Hepatocyte (in vitro differentiated cells): Measurements from ENCODE around the gene SCGB1A1. TPM values are rescaled to one million over a fixed set of nuclear protein-coding genes. Genes with fewer than 3 reads are reported as not detected.

ENCODE experiments used
- DNase-seq: peaks from one replicate; pipeline ENCODE4 v3.0.0-alpha.2; 2016; ENCODE audit warnings: low spot score
- H2AFZ ChIP-seq: fragments of 200-600 bp; sonication (generic); 2 replicates; pipeline ENCODE4 v1.6.0; 2016; ENCODE audit warnings: antibody characterized with exemption, mild to moderate bottlenecking
- H3K27ac ChIP-seq: fragments of 200-600 bp; sonication (generic); 2 replicates; pipeline ENCODE4 v1.5.1; 2016; ENCODE audit warnings: mild to moderate bottlenecking
- H3K27me3 ChIP-seq: fragments of 200-600 bp; sonication (generic); 2 replicates; pipeline ENCODE4 v1.6.1; 2016
- H3K36me3 ChIP-seq: fragments of 200-600 bp; sonication (generic); replicated peaks from 2 replicates; pipeline ENCODE4 v1.5.1; 2016; ENCODE audit warnings: low read depth; ENCODE audit not compliant: insufficient read depth
- H3K4me1 ChIP-seq: fragments of 200-600 bp; sonication (generic); 2 replicates; pipeline ENCODE4 v1.5.1; 2016; ENCODE audit warnings: mild to moderate bottlenecking, moderate library complexity; ENCODE audit not compliant: insufficient read depth
- H3K4me2 ChIP-seq: fragments of 200-600 bp; sonication (generic); 2 replicates; pipeline ENCODE4 v1.6.0; 2016
- H3K4me3 ChIP-seq: fragments of 200-600 bp; sonication (generic); 2 replicates; pipeline ENCODE4 v1.5.1; 2016; ENCODE audit warnings: mild to moderate bottlenecking
- H3K79me2 ChIP-seq: fragments of 200-600 bp; sonication (generic); 2 replicates; pipeline ENCODE4 v1.6.0; 2017; ENCODE audit warnings: mild to moderate bottlenecking
- H3K9me2 ChIP-seq: fragments of 200-600 bp; sonication (generic); replicated peaks from 2 replicates; pipeline ENCODE4 v1.6.0; 2017; ENCODE audit warnings: mild to moderate bottlenecking; ENCODE audit not compliant: insufficient read depth
- H3K9me3 ChIP-seq: fragments of 200-600 bp; sonication (generic); 2 replicates; pipeline ENCODE4 v1.5.1; 2016; ENCODE audit warnings: low read depth, mild to moderate bottlenecking
- H4K20me1 ChIP-seq: fragments of 200-600 bp; sonication (generic); 2 replicates; pipeline ENCODE4 v1.6.0; 2016; ENCODE audit warnings: mild to moderate bottlenecking; ENCODE audit not compliant: insufficient read depth, poor library complexity, severe bottlenecking
- EZH2 ChIP-seq: fragments of 200-600 bp; sonication (generic); IDR thresholded peaks from 2 replicates; pipeline ENCODE4 v1.6.1; 2016; ENCODE audit warnings: antibody characterized with exemption, mild to moderate bottlenecking, borderline replicate concordance
- EZH2phosphoT487 ChIP-seq: fragments of 200-600 bp; sonication (generic); IDR thresholded peaks from one replicate; pipeline ENCODE4 v1.6.1; 2018; ENCODE audit warnings: antibody characterized with exemption, mild to moderate bottlenecking, low read depth, moderate library complexity; ENCODE audit not compliant: unreplicated experiment, severe bottlenecking
- WGBS: methylation state at CpG from one replicate; pipeline ENCODE4 v1.1.6; 2016; ENCODE audit warnings: low lambda C conversion rate; ENCODE audit errors: missing lambda C conversion rate; 5-methylcytosine and 5-hydroxymethylcytosine counted together
- polyA plus RNA-seq: library from polyadenylated mRNA; unstranded; fragments of >200 nt; fragmentation: Nextera tagmentation; extraction: Ambion mirVana; gene quantifications from 2 replicates; pipeline ENCODE4 v1.2.1, GENCODE V29; 2016
- total RNA-seq: library from RNA; depleted of rRNA; stranded (reverse); fragments of >200 nt; gene quantifications from 2 replicates; pipeline ENCODE4 v1.2.3, GENCODE V29; 2014
- TF ChIP-seq, protein P1 (sequence below): fragments of 200-600 bp; sonication (generic); IDR thresholded peaks from 2 replicates; pipeline ENCODE4 v1.5.1; 2016; ENCODE audit warnings: antibody characterized with exemption, mild to moderate bottlenecking; ENCODE audit not compliant: poor library complexity

Gene SCGB1A1
- total and polyA plus RNA-seq, 2 experiments from 2014 or later, result not detected

DNA sequence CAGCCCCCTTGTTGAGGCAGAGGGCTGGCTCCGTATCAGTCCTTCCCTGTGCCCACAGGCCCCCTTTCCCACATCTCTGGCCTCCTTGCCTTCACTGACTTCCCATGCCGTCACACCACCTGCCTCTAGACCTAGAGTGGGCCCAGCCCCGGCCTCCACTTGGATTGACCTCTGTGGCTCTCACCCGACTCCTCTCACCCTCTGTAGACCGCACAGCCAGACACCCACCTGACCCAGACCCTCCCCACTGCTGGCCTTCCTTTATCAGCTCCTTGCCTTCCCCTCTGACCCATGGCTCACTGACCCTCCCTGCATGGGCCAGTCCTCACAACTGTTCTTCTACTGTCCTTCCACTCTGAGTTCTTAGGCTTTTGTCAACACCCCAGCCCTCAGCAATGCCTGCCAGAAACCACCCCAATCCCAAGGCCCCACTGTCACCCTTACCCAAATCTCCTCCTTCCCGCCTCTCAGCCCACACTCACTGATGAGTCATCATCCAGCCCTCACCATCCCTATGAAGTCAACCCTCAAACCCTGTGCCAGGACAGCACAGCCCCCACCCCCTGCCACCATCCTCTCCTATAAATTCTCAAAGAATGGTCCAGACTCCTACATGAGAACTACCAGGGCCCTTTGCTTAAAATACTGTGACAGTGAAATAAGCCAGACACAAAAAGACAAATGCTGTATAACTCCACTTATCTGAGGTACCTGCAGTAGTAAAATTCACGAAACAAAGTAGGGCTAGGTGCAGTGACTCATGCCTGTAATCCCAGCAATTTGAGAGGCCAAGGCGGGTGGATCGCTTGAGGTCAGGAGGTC is 53.4 kb downstream of the SCGB1A1 start:
- no peaks in the 10 kb centered on the region for H3K9me2 ChIP-seq
- H3K4me3 ChIP-seq, result no peak overlapping the region
- no peaks in the 10 kb centered on the region for H3K27me3 ChIP-seq
- peaks cover 11% of the 10 kb centered on the region for H3K4me1 ChIP-seq
- TF ChIP-seq, protein P1, sequence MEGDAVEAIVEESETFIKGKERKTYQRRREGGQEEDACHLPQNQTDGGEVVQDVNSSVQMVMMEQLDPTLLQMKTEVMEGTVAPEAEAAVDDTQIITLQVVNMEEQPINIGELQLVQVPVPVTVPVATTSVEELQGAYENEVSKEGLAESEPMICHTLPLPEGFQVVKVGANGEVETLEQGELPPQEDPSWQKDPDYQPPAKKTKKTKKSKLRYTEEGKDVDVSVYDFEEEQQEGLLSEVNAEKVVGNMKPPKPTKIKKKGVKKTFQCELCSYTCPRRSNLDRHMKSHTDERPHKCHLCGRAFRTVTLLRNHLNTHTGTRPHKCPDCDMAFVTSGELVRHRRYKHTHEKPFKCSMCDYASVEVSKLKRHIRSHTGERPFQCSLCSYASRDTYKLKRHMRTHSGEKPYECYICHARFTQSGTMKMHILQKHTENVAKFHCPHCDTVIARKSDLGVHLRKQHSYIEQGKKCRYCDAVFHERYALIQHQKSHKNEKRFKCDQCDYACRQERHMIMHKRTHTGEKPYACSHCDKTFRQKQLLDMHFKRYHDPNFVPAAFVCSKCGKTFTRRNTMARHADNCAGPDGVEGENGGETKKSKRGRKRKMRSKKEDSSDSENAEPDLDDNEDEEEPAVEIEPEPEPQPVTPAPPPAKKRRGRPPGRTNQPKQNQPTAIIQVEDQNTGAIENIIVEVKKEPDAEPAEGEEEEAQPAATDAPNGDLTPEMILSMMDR, result no peak
- TF ChIP-seq EZH2phosphoT487 (no peak), EZH2 (no peak)
- no peaks in the 10 kb centered on the region for H4K20me1 ChIP-seq
- H3K4me2 ChIP-seq, result no peak overlapping the region
- no peak overlapping the region for H2AFZ ChIP-seq
- no peaks in the 10 kb centered on the region for H3K79me2 ChIP-seq
- peak overlapping the region; percentile 83 for H3K27ac ChIP-seq
- H3K36me3 ChIP-seq, result no peaks in the 10 kb centered on the region
- peak; percentile 68 for DNase-seq
- WGBS, result 48% methylated on average over 9 of the region's 9 CpGs
- H3K9me3 ChIP-seq, result no peaks in the 10 kb centered on the region

Other genes starting within 250 kb of the SCGB1A1 start
- not detected in 2 replicates for gene SCGB1D1, start 228.8 kb upstream of the SCGB1A1 start, total RNA-seq
- gene SCGB1D1, start 228.8 kb upstream of the SCGB1A1 start, polyA plus RNA-seq, result not detected in 2 replicates
- not detected in 2 replicates for gene SCGB2A1, start 210.4 kb upstream of the SCGB1A1 start, total RNA-seq
- not detected in 2 replicates for gene SCGB2A1, start 210.4 kb upstream of the SCGB1A1 start, polyA plus RNA-seq
- gene SCGB1D2, start 176.8 kb upstream of the SCGB1A1 start, total RNA-seq, result not detected in 2 replicates
- not detected in 2 replicates for gene SCGB1D2, start 176.8 kb upstream of the SCGB1A1 start, polyA plus RNA-seq
- not detected in 2 replicates for gene SCGB2A2, start 148.9 kb upstream of the SCGB1A1 start, total RNA-seq
- not detected in 2 replicates for gene SCGB2A2, start 148.9 kb upstream of the SCGB1A1 start, polyA plus RNA-seq
- not detected in 2 replicates for gene SCGB1D4, start 120.0 kb upstream of the SCGB1A1 start, total RNA-seq
- not detected in 2 replicates for gene SCGB1D4, start 120.0 kb upstream of the SCGB1A1 start, polyA plus RNA-seq
- 5.1 and 9.5 TPM in 2 replicates for gene ASRGL1, start 81.6 kb upstream of the SCGB1A1 start, total RNA-seq
- gene ASRGL1, start 81.6 kb upstream of the SCGB1A1 start, polyA plus RNA-seq, result 18.6 and 20.4 TPM in 2 replicates
- 218 and 237 TPM in 2 replicates for gene AHNAK, start 127.8 kb downstream of the SCGB1A1 start, total RNA-seq
- gene AHNAK, start 127.8 kb downstream of the SCGB1A1 start, polyA plus RNA-seq, result 38.0 and 47.6 TPM in 2 replicates
- 1,612 and 1,634 TPM in 2 replicates for gene EEF1G, start 154.9 kb downstream of the SCGB1A1 start, total RNA-seq
- 501 and 526 TPM in 2 replicates for gene EEF1G, start 154.9 kb downstream of the SCGB1A1 start, polyA plus RNA-seq
- 6.7 and 11.7 TPM in 2 replicates for gene TUT1, start 172.5 kb downstream of the SCGB1A1 start, total RNA-seq
- gene TUT1, start 172.5 kb downstream of the SCGB1A1 start, polyA plus RNA-seq, result 14.2 and 16.5 TPM in 2 replicates
- 46.8 and 53.1 TPM in 2 replicates for gene MTA2, start 182.8 kb downstream of the SCGB1A1 start, total RNA-seq
- 17.1 and 25.6 TPM in 2 replicates for gene MTA2, start 182.8 kb downstream of the SCGB1A1 start, polyA plus RNA-seq
- 18.3 and 21.6 TPM in 2 replicates for gene EML3, start 193.7 kb downstream of the SCGB1A1 start, total RNA-seq
- gene EML3, start 193.7 kb downstream of the SCGB1A1 start, polyA plus RNA-seq, result 22.6 and 51.0 TPM in 2 replicates
- 1.5 and 1.9 TPM in 2 replicates for gene ROM1, start 194.2 kb downstream of the SCGB1A1 start, total RNA-seq
- 2.1 and 3.2 TPM in 2 replicates for gene ROM1, start 194.2 kb downstream of the SCGB1A1 start, polyA plus RNA-seq
- gene B3GAT3, start 203.0 kb downstream of the SCGB1A1 start, total RNA-seq, result 32.3 and 34.4 TPM in 2 replicates
- gene B3GAT3, start 203.0 kb downstream of the SCGB1A1 start, polyA plus RNA-seq, result 59.6 and 61.4 TPM in 2 replicates
- 251 and 254 TPM in 2 replicates for gene GANAB, start 227.6 kb downstream of the SCGB1A1 start, total RNA-seq
- 212 and 232 TPM in 2 replicates for gene GANAB, start 227.6 kb downstream of the SCGB1A1 start, polyA plus RNA-seq
- 12.6 and 18.7 TPM in 2 replicates for gene INTS5, start 234.3 kb downstream of the SCGB1A1 start, total RNA-seq
- gene INTS5, start 234.3 kb downstream of the SCGB1A1 start, polyA plus RNA-seq, result 19.1 and 21.1 TPM in 2 replicates
- 63.7 and 80.4 TPM in 2 replicates for gene C11orf98, start 246.2 kb downstream of the SCGB1A1 start, total RNA-seq
- gene C11orf98, start 246.2 kb downstream of the SCGB1A1 start, polyA plus RNA-seq, result 116 and 133 TPM in 2 replicates
- 10.0 and 22.5 TPM in 2 replicates for gene CSKMT, start 246.3 kb downstream of the SCGB1A1 start, total RNA-seq
- 5.7 and 7.1 TPM in 2 replicates for gene CSKMT, start 246.3 kb downstream of the SCGB1A1 start, polyA plus RNA-seq